ENCODE measurements around the gene METTL15.

The METTL15 gene

DNA sequence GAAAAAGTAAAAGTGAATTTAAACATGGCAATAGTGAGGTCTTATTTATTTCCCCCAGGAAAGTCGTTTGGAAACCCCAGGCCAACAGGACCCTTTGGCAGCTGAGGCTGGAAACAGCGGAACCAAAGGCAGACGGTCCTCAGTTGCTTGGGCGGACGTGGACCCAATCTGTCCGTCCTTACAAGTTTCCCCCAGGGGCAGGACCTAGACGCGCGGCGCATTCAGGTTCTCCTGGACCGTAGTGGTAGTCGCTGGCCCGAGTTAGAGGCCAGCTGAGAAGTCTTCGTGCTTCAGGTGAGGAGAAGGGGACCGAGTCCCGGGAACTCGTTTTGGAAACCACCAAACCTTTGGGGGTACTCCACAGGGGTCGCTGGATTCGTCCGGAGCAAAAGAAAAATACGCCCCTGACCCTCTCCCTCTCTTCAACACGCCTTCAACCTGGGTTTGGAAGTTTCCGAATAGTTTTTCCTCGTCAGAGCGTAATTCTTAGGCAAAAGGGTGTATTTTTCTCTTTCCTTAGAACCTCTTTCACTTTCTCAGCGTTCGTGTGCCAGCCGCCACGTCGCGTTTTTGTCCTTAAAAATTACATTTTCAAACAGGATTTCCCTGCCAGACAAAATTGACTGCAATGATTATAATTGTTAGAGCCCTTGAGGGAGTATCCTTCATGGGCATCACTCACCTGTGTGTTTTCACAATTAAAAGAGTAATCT, 2.1 kb downstream of the METTL15 start:
- peak overlapping the region; percentile 78 for H3K4me3 ChIP-seq (ENCODE audit: low read length)
- DNase-seq (ENCODE audit: low read depth) = no peak

DNA sequence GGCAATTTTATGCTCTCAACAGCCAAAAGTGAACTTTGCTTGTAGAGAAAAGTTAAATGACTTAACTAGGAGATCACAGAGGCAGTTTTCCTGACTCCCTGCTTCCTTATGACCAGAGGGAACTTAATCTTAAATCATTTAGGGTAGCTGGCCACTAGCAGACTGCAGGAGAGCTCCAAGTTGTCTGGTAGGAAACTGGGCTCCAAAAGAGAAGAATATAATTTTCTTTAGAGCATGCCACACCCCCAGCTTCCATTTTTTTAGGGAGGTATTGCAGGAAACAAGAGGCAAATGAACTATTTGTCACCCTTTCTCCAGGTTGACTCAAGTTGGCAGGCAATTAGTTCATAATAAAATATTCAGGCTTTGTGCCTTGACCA, 2.6 kb downstream of the METTL15 start:
- no peak for DNase-seq (ENCODE audit: low read depth)
- peak overlapping the region; percentile 78 for H3K4me3 ChIP-seq (ENCODE audit: low read length)

More for the DNA sequence above, 2.1 kb downstream of the METTL15 start:
- TF ChIP-seq, protein P1, sequence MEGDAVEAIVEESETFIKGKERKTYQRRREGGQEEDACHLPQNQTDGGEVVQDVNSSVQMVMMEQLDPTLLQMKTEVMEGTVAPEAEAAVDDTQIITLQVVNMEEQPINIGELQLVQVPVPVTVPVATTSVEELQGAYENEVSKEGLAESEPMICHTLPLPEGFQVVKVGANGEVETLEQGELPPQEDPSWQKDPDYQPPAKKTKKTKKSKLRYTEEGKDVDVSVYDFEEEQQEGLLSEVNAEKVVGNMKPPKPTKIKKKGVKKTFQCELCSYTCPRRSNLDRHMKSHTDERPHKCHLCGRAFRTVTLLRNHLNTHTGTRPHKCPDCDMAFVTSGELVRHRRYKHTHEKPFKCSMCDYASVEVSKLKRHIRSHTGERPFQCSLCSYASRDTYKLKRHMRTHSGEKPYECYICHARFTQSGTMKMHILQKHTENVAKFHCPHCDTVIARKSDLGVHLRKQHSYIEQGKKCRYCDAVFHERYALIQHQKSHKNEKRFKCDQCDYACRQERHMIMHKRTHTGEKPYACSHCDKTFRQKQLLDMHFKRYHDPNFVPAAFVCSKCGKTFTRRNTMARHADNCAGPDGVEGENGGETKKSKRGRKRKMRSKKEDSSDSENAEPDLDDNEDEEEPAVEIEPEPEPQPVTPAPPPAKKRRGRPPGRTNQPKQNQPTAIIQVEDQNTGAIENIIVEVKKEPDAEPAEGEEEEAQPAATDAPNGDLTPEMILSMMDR (conservative IDR thresholded peaks at IDR 0.05; ENCODE audit: low read depth, low read length) = peak; percentile 2

DNA sequence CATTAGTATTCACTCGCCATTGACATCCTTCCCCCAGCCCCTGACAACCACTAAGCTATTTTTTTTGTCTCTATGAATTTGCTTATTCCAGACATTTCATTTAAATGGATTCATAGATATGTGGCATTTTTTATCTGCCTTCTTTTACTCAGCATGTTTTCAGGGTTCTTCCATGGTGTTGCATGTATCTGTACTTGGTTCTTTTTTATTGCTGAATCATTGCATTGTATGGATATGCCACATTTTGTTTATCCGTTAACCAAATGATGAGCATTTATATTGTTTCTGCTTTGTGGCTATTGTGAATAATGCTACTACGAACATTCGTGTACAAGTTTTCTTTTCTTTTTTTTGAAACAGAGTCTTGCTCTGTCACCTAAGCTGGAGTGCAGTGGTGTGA, 5.9 kb downstream of the METTL15 start:
- TF ChIP-seq, protein P1 (conservative IDR thresholded peaks at IDR 0.05; ENCODE audit: low read depth, low read length) = no peak
- no peak for DNase-seq (ENCODE audit: low read depth)
- no peak overlapping the region for H3K4me3 ChIP-seq (ENCODE audit: low read length)

More for the DNA sequence above, 2.6 kb downstream of the METTL15 start:
- TF ChIP-seq, protein P1 (conservative IDR thresholded peaks at IDR 0.05; ENCODE audit: low read depth, low read length) = no peak

DNA sequence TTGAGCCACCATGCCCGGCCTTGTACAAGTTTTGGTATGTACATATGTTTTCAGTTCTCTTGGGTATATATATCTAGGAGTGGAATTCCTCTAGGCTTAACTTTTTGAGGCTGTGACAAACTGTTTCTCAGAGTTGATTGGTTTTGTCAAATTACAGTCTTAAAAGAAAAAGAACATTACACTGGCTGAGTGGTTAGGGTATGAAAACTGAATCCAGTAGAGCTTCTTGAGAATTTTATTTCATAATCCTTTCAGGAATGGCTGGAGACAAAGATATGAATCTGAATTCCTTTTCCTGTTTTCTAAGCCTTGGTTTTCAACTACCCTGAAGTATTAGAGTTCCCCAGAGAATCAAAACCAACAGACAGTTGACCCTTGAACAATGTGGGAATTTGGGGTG, 6.5 kb downstream of the METTL15 start:
- TF ChIP-seq, protein P1 (conservative IDR thresholded peaks at IDR 0.05; ENCODE audit: low read depth, low read length) = no peak
- DNase-seq (ENCODE audit: low read depth) = peak; percentile 93

DNA sequence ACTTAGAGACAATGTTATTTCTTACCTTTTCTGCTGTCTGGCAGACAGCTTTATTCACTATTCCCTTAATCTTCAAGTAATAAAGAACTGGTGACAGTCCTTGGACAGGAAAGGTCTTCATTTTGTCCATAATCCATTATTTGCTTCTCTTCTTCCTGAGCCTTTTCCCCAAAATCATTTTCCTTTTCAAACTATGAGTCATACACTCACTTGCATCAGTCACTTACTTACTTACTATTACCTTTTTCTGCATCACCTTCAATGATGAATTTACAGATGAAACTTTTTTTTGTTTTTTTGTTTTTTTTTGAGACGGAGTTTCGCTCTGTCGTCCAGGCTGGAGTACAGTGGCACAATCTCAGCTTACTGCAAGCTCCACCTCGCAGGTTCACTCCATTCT, 9.5 kb downstream of the METTL15 start:
- TF ChIP-seq, protein P1 (conservative IDR thresholded peaks at IDR 0.05; ENCODE audit: low read depth, low read length) = no peak
- no peak overlapping the region for H3K4me3 ChIP-seq (ENCODE audit: low read length)
- DNase-seq (ENCODE audit: low read depth) = no peak

More for the DNA sequence above, 6.5 kb downstream of the METTL15 start:
- H3K4me3 ChIP-seq (ENCODE audit: low read length) = no peak overlapping the region

DNA sequence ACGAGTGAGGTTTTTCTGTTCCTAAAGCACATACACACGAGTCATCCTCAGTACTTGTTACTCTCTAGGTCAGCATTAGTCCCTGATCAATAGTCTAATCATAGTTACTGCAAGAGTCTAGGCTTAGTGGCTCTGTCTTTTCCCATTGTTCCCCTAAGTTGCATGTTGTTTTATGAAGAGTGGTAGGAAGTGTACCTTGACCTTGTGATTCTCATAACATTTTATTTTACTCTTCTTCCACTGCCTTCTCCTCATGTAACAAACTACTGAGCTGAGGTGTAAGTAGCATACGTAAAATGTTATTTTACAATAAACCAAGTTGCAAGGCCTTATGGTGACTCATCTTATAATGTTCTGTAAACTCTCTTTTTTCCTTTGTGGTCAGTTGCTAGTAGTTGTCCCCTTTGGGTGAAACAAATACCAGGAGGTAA, 15.0 kb downstream of the METTL15 start:
- no peak for DNase-seq (ENCODE audit: low read depth)
- TF ChIP-seq, protein P1 (conservative IDR thresholded peaks at IDR 0.05; ENCODE audit: low read depth, low read length) = no peak
- no peak overlapping the region for H3K4me3 ChIP-seq (ENCODE audit: low read length)

DNA sequence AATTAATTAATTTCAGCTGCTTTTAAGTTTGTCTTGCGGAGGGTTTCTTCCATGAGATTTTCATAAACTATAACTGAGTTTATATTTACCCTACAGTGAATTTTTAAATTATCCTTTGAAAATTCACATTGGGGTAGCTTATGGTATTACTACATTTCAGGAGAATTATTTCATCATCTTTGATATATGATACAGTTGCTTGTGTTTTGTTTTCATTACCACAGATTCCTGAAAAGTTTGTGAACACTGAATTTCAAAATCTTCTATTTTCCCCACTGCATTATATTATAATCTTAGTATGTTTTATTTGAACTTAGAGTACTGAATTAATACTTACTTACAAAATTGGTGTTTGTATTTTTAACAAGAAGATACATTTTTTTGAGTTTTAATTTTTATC, 24.4 kb downstream of the METTL15 start:
- TF ChIP-seq, protein P1 (conservative IDR thresholded peaks at IDR 0.05; ENCODE audit: low read depth, low read length) = no peak
- no peak for DNase-seq (ENCODE audit: low read depth)

More for the DNA sequence above, 24.4 kb downstream of the METTL15 start:
- H3K4me3 ChIP-seq (ENCODE audit: low read length) = no peak overlapping the region

Measured in retinal pigment epithelial cell (primary cell).